Measurements from ENCODE around the gene B4GALT1.
"Not testable (repeated sequence)": the region's sequence is repeated elsewhere in the genome, so short reads cannot be mapped to it uniquely, and the experiment has no call there.

B4GALT1 gene

GRCh38 chr9:33103501-33104281 is 63.4 kb downstream of the B4GALT1 start:
- DNase-seq (ENCODE audit: low read depth in 2 of 2): no peak

DNA sequence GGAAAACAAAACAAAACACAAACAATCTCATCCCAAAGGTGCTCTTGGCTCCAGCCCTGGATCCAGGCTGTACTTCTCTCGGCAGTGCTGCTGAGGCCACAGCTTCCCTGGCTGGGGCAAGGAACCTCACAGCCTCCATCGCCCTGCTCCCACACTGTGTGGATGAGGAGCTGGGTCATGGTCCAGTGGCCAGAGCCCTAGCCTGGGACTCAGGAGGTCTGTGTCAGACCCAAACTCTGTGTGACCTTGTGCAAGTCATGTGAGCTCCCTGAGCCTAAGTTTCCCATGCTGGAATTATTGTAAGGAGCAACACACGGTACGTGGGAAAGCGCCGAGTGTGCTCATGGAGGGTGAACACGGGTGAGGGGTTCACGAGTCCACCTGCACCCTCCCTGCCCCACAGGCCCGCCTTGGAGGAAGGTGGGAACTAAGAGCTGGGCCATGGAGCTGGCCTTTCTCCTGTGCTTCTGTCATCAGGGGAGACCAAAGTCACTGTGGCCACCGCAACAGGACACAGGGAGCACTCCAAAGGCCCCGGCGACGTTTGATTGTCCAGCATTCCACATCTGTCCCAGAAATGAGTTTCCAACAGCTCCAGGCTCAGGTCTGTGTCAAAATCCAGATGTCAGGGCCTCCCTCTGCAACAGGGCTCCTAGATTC is 64.5 kb downstream of the B4GALT1 start:
- DNase-seq (ENCODE audit: low read depth in 2 of 2): no peak

- DNase-seq (ENCODE audit: low read depth in 2 of 2): no peak
Observed at GRCh38 chr9:33101104-33101951, 65.8 kb downstream of the B4GALT1 start.

GRCh38 chr9:33099754-33100153 is 67.4 kb downstream of the B4GALT1 start:
- no peak for DNase-seq (ENCODE audit: low read depth in 2 of 2)

DNA sequence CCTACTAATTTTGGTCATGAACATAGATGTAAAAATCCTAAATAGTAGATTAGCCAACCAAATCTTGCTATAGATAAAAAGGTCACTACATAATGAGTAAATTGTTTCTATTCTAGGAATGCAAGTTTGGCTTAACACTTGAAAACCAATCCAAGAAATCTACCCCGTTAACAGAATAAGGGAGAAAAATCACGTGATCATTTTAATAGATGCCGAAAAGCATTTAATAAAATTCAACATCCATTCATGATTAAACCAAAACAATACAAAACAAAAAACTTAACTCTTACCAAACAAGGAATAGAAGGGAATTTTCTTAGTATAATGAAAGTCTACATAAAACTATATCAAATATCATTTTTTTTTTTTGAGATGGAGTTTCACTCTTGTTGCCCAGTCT is 69.9 kb downstream of the B4GALT1 start:
- no peak for DNase-seq (ENCODE audit: low read depth in 2 of 2)

GRCh38 chr9:33092634-33093033 is 74.5 kb downstream of the B4GALT1 start:
- DNase-seq (ENCODE audit: low read depth in 2 of 2): no peak

GRCh38 chr9:33085672-33086071 is 81.5 kb downstream of the B4GALT1 start:
- DNase-seq (ENCODE audit: low read depth in 2 of 2): not testable (repeated sequence)

GRCh38 chr9:33082538-33083326 is 84.4 kb downstream of the B4GALT1 start:
- DNase-seq (ENCODE audit: low read depth in 2 of 2): no peak

DNA sequence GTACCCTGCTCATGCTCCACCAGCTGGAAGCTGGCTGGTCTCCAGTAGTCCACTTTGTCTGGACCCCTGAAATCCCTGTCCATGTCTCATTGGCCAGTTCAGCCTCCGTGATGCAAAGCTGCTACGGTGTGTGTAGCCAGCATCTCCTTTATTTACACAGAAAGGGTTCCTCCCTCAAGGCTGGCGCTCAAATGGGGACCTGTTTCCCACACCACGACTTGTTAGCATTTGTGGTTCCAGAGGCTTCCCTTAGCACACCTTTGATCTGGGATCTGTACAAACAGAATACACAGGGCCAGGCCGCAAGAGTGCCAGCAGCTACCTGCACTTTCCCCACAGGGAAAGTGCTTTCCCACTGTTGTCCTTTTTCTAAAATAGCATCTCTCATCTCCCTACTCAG is 85.0 kb downstream of the B4GALT1 start:
- no peak for DNase-seq (ENCODE audit: low read depth in 2 of 2)

DNA sequence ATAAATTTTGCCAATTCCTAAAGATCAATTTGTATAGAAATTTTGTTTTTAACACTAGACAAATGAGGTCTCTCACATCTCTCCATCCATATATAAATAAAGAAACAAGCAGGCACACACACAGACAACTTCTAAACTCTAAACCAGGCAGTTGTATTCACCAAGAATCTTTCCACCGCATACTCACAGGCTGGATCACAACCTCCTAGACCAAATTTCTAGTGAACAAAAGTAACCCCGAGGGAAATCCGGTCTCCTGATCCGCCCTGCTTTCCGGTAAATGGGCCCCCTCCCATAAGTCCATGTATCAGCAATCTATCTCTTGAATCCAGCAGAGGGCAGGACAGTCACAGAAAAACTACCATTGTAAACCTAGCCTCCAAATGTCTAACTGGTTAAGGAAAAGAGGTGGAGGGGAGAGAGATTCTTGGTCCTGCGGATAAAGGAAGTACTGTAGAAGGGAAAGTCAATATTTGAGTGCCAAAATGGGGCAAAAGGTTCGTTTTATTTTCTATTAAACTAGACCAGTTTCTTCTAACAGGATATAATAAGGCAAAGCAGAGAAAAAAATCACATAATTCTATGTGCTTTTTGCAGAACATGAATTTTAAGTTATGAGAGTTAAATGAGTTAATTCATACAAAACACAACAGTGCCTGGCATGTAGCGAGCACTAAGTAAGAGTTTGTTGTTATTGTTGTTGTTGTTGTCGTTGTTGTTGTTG is 85.8 kb downstream of the B4GALT1 start:
- peak in 1 of 2 experiments; percentile 36 for DNase-seq (ENCODE audit: low read depth in 2 of 2)

GRCh38 chr9:33080534-33080933 is 86.6 kb downstream of the B4GALT1 start:
- DNase-seq (ENCODE audit: low read depth in 2 of 2): no peak

GRCh38 chr9:33076046-33077004 is 90.8 kb downstream of the B4GALT1 start, which contains the start of gene SMU1:
TSS of gene SMU1 (minus strand) at chr9:33076674. CDS start at chr9:33076608, 66 bp downstream.
- peak; percentile 88 to 92 for DNase-seq (ENCODE audit: low read depth in 2 of 2)

DNA sequence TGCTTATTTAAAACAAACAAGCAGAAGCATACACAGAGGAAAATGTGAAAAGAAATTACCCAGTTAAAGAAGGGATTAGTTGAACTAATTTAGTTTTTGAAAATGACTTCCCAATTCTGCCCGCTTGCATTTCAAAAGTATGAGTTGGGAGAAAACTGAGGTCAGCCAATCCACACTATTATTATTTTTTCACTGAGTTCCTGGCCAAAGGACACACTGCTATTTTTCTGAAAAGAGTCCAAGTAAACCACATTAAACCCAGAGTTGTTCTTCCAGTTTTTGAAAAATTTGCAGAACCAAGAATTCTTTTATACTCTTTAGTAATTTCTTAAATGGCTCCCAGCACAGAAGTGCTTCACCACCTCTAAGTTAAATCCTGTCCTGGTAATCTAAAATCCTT is 98.1 kb downstream of the B4GALT1 start:
- DNase-seq (ENCODE audit: low read depth in 2 of 2): no peak

DNA sequence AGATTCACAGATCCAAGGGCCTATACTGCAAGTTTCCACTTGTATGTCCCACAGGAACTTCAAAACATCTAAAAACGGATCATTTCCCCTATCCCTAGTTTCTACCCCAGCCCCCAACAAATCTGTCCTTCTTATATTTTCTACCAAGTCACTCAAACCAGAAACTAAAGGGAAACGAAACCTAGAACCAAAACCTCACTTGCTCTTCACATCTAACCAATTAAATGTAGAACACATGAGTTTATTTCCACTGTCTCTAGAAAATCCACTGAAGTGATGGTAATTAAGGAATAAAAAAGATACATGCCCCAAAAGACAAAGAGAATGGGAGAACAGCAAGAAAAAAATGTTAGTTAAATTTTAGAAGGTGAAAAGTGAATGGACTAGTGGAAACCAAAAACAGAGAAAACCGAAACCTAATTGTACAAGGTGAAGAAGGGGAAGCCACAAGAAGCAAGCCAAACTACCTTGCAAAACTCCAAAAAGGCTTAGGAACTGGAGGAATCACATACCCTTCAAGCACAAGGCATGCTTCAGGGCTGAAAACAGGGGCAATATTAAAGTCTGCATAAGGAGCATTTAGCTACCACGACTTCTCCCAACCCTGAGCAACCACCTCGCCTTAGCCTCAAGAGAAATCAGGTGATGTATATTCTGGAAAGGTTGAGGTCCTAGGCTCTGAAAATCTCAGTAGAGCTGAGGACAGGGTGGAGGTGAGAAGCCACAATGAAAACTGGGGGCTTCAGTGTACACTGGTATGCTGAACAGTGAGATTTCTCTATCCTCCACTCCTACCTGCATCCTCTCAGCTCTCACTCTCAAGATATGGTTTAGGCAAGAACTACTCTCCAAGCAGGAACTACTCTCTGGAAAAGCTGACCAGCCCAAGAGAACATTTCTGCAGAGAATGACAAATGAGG is 101.7 kb downstream of the B4GALT1 start:
- no peak for DNase-seq (ENCODE audit: low read depth in 2 of 2)

Data from stimulated activated CD4-positive, alpha-beta T cell treated with anti-CD3 and anti-CD28 coated beads, Interleukin-12 subunit alpha, Interleukin-12 subunit beta, amount 100 ng/mL, for 24 hours (primary cell).